HepG2 (cell line): ENCODE measurements around the gene CCDC57. TPM values are rescaled to one million over a fixed set of nuclear protein-coding genes. Genes with fewer than 3 reads are reported as not detected.

Experiments
- ATF7-NPFF ChIP-seq: sonication (generic); formaldehyde crosslinking; IDR thresholded peaks from 2 replicates; pipeline ENCODE4 v1.8.1; 2023; ENCODE audit warnings: mild to moderate bottlenecking, low read depth, missing genetic modification reagents, moderate library complexity
- E2F2 ChIP-seq: sonication (generic); formaldehyde crosslinking; IDR thresholded peaks from 2 replicates; pipeline ENCODE4 v1.4.0; 2020; ENCODE audit warnings: missing genetic modification reagents, borderline replicate concordance
- ELF1 ChIP-seq: sonication (generic); formaldehyde crosslinking; IDR thresholded peaks from 2 replicates; pipeline ENCODE4 v1.4.0; 2020; ENCODE audit warnings: missing genetic modification reagents
- EP300 ChIP-seq, 3 experiments: sonication (generic) in 1 of 3; formaldehyde crosslinking in 1 of 3; IDR thresholded peaks; 2 replicates each; pipeline versions ENCODE4 v1.5.1 to v1.6.1; 2011 to 2020; ENCODE audit warnings: low read depth in 2 of 3, low read length in 2 of 3, borderline replicate concordance in 1 of 3, improper control_type of control experiment in 1 of 3, mild to moderate bottlenecking in 1 of 3, missing genetic modification reagents in 1 of 3, moderate library complexity in 1 of 3
- HDAC1 ChIP-seq: sonication (generic); formaldehyde crosslinking; IDR thresholded peaks from 2 replicates; pipeline ENCODE4 v1.5.1; 2020; ENCODE audit warnings: mild to moderate bottlenecking, missing genetic modification reagents
- IRX3 ChIP-seq: sonication (generic); formaldehyde crosslinking; IDR thresholded peaks from 2 replicates; pipeline ENCODE4 v1.8.1; 2023; ENCODE audit warnings: mild to moderate bottlenecking, low read depth, missing genetic modification reagents, borderline replicate concordance
- KAT7 ChIP-seq: IDR thresholded peaks from 2 replicates; pipeline ENCODE4 v1.6.1; 2018; ENCODE audit warnings: borderline replicate concordance, missing compliant biosample characterization
- NFKBIZ ChIP-seq: IDR thresholded peaks from 2 replicates; pipeline ENCODE4 v1.6.1; 2018; ENCODE audit warnings: missing genetic modification reagents, missing compliant biosample characterization
- NKX3-1 ChIP-seq: sonication (generic); formaldehyde crosslinking; IDR thresholded peaks from 2 replicates; pipeline ENCODE4 v1.5.0; 2020; ENCODE audit warnings: missing genetic modification reagents
- NR3C1 ChIP-seq: sonication (generic); formaldehyde crosslinking; IDR thresholded peaks from 2 replicates; pipeline ENCODE4 v1.4.0; 2020; ENCODE audit warnings: missing genetic modification reagents
- ONECUT2 ChIP-seq: sonication (generic); formaldehyde crosslinking; IDR thresholded peaks from 2 replicates; pipeline ENCODE4 v1.4.0; 2020; ENCODE audit warnings: missing genetic modification reagents
- SAFB2 ChIP-seq: sonication (generic); formaldehyde crosslinking; IDR thresholded peaks from 2 replicates; pipeline ENCODE4 v1.5.1; 2020; ENCODE audit warnings: missing genetic modification reagents, low read depth, mild to moderate bottlenecking, borderline replicate concordance
- TP53 ChIP-seq: sonication (generic); formaldehyde crosslinking; conservative IDR thresholded peaks from 2 replicates; pipeline ENCODE4 v1.4.0; 2020; ENCODE audit warnings: missing genetic modification reagents
- ZFP1 ChIP-seq: IDR thresholded peaks from 2 replicates; pipeline ENCODE4 v1.6.1; 2016
- ZNF101 ChIP-seq: sonication (generic); formaldehyde crosslinking; IDR thresholded peaks from 2 replicates; pipeline ENCODE4 v1.4.0; 2020; ENCODE audit warnings: mild to moderate bottlenecking, low read depth, missing genetic modification reagents, borderline replicate concordance
- ZNF224 ChIP-seq: sonication (generic); formaldehyde crosslinking; IDR thresholded peaks from 2 replicates; pipeline ENCODE4 v1.5.0; 2020; ENCODE audit warnings: mild to moderate bottlenecking, missing genetic modification reagents
- ZNF292 ChIP-seq: sonication (generic); formaldehyde crosslinking; IDR thresholded peaks from 2 replicates; pipeline ENCODE4 v1.8.1; 2022; ENCODE audit warnings: mild to moderate bottlenecking, low read depth, missing genetic modification reagents, borderline replicate concordance
- ZNF543 ChIP-seq: sonication (generic); formaldehyde crosslinking; IDR thresholded peaks from 2 replicates; pipeline ENCODE4 v1.4.0; 2020; ENCODE audit warnings: mild to moderate bottlenecking, missing genetic modification reagents
- ZNF550 ChIP-seq: sonication (generic); formaldehyde crosslinking; IDR thresholded peaks from 2 replicates; pipeline ENCODE4 v1.4.0; 2020; ENCODE audit warnings: mild to moderate bottlenecking, missing genetic modification reagents, borderline replicate concordance
- ZNF574 ChIP-seq: sonication (generic); formaldehyde crosslinking; IDR thresholded peaks from 2 replicates; pipeline ENCODE4 v1.4.0; 2020; ENCODE audit warnings: missing genetic modification reagents
- ZNF782 ChIP-seq: sonication (generic); formaldehyde crosslinking; IDR thresholded peaks from 2 replicates; pipeline ENCODE4 v1.4.0; 2020; ENCODE audit warnings: missing genetic modification reagents, mild to moderate bottlenecking, borderline replicate concordance
- ZNF839 ChIP-seq: sonication (generic); formaldehyde crosslinking; IDR thresholded peaks from 2 replicates; pipeline ENCODE4 v1.4.0; 2020; ENCODE audit warnings: missing genetic modification reagents, mild to moderate bottlenecking, borderline replicate concordance
- polyA plus RNA-seq, 8 experiments: library from polyadenylated mRNA; depleted of rRNA in 3 of 8; stranded (reverse) in 7 of 8; unstranded in 1 of 8; fragments of >200 nt; fragmentation: Illumina TruSeq in 4 of 8; extraction: Trizol in 4 of 8; gene quantifications; 2 replicates each; pipeline versions ENCODE4 v1.2.1 to v1.2.3, GENCODE V29; 2011 to 2016; ENCODE audit warnings: low read depth in 4 of 8, missing spikeins in 1 of 8, mixed read lengths in 1 of 8; ENCODE audit not compliant: insufficient read depth in 1 of 8
- total RNA-seq, 5 experiments: library from RNA; depleted of rRNA; stranded (reverse); fragments of >200 nt; fragmentation: Illumina TruSeq; extraction: Trizol; gene quantifications; 2 replicates each; pipeline ENCODE4 v1.2.3, GENCODE V29; 2016; ENCODE audit warnings: low read depth in 1 of 5
- TF ChIP-seq, protein P1 (sequence below): sonication (generic); formaldehyde crosslinking; IDR thresholded peaks from 2 replicates; pipeline ENCODE4 v1.4.0; 2020; ENCODE audit warnings: missing genetic modification reagents, low read depth, mild to moderate bottlenecking, borderline replicate concordance

Gene CCDC57
- total and polyA plus RNA-seq, 2 of the 13 experiments (the other 11 are each of a cell fraction or from before 2014, with no cell fraction given), result 59.3 to 59.9 TPM

DNA sequence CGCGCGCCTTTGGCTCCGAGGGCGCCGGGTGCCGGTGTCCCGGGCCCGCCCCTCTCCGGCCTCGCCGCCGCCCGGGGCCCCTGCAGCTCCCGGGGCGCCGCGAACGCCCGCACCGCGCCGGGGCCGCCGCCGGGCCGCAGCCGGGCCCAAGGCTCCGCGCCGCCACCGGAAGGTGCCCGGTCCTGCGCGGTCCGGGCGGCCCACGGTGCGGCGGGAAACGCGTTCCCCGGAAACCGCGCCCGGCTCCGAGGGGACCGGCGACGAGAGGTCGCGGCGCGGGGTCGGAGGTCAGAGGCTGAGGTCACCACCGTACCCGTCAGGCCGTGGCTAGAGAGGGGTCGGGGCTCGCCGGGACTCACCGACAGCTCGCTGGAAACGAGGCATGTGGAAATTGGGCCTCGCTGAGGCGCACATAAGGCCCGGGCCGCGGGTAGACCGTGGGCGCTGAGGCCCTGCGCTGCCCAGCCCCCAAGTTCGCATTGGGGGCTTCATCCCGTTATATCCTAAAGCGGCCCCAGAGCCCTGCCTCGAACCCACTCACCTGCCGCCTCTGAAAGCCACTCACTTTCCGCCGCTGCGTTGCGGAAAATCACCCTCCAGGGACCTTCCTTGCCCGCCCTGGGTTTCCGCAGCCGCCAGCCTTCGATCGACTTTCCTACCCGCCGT, 146.9 kb downstream of the CCDC57 start, which contains the start of gene DUS1L (continued):
- TF ChIP-seq TP53 (CRISPR knock-in tag), result peak; percentile 72
- TF ChIP-seq NKX3-1 (CRISPR knock-in tag), result 0 out of 2 replicates have a peak, but pooled peaks have one; percentile 46
- no peak for TF ChIP-seq ONECUT2 (CRISPR knock-in tag)
- TF ChIP-seq ZNF782 (CRISPR knock-in tag), result peak; percentile 53; the same call in 1 of the 2 replicates
- TF ChIP-seq ZNF543 (CRISPR knock-in tag), result peak; percentile 86; the same call in 1 of the 2 replicates
- TF ChIP-seq NFKBIZ (CRISPR knock-in tag), result peak; percentile 87; the same call in 1 of the 2 replicates
- peak; percentile 55; the same call in 1 of the 2 replicates for TF ChIP-seq ZNF550 (CRISPR knock-in tag)
- TF ChIP-seq HDAC1 (CRISPR knock-in tag), result peak; percentile 95
- TF ChIP-seq E2F2, result no peak
- peak; percentile 35; the same call in 1 of the 2 replicates for TF ChIP-seq ELF1 (CRISPR knock-in tag)
- no peak for TF ChIP-seq ZNF292 (CRISPR knock-in tag)
- TF ChIP-seq ZFP1 (CRISPR knock-in tag), result peak; percentile 36; the same call in 1 of the 2 replicates
- peak; percentile 34; the same call in 1 of the 2 replicates for TF ChIP-seq IRX3
- TF ChIP-seq SAFB2, result peak; percentile 98
- TF ChIP-seq ATF7-NPFF, result peak; percentile 89
- TF ChIP-seq, protein P1, sequence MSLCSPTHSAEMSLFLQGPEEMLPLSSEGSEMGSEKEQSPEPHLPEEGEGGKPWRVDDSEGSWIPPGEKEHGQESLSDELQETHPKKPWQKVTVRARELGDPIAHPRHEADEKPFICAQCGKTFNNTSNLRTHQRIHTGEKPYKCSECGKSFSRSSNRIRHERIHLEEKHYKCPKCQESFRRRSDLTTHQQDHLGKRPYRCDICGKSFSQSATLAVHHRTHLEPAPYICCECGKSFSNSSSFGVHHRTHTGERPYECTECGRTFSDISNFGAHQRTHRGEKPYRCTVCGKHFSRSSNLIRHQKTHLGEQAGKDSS (CRISPR knock-in tag), result peak; percentile 98; the same call in 1 of the 2 replicates
- peak; percentile 96 for TF ChIP-seq ZNF574 (CRISPR knock-in tag)
- TF ChIP-seq ZNF839 (CRISPR knock-in tag), result peak; percentile 96
- 0 out of 2 replicates have a peak, but pooled peaks have one; percentile 53 for TF ChIP-seq ZNF101 (CRISPR knock-in tag)
- peak; percentile 99 for TF ChIP-seq KAT7 (CRISPR knock-in tag)
- peak; percentile 46 to 48; a peak in 1 of 4 replicates for TF ChIP-seq EP300 (IDR thresholded peaks at IDR 0.05; ENCODE audit: low read depth in 2 of 2, low read length in 2 of 2)
- TF ChIP-seq EP300 (CRISPR knock-in tag; IDR thresholded peaks at IDR 0.05; ENCODE audit: borderline replicate concordance), result peak; percentile 50; the same call in 1 of the 2 replicates
- TF ChIP-seq ZNF224 (CRISPR knock-in tag), result no peak; the same call in 1 of the 2 replicates
- no peak for TF ChIP-seq NR3C1
